ENCODE data around the gene KCNQ1OT1. TPM values are rescaled to one million over a fixed set of nuclear protein-coding genes. Genes with fewer than 3 reads are reported as not detected.

KCNQ1OT1 gene
- polyA plus RNA-seq, 1 of the 3 experiments (the other 2 are of a cell fraction), result 0.03 TPM

DNA sequence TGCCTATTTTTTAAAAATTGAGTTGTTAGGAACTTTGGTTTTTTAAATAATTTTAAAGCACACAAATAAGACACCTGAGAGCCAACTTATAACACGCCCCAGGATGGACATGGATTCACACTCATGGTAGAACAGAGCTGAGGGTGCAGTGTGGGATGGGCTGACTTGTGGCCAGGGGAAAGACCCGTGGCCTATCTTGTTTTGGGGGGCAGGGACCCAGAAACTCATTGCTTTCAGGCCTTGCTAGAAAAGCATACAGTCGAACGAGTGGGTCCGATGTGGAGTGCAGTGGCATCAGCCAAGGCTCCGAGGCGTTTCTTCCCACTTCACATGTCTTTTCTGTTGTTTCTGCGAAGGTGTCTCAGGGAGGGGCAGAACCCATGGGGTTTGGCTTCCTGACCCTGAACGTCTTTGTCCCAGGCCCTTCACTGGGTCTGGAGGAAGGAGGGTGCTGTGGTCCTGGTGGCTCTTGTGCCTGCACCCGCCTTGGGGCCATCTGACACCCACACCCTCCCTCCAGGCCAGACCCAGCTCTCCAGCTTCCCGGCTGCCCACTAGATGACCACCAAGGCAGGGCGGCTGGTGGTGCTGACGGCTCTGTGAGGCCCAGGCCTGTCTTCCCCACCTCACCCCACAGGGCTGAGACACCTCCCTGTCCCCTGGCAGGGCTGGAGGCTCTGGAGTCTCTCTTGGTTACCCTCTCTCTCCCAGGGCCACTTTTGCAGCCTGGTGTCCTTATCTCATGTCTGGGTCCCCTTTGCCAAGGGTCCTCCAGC, 134.2 kb downstream of the KCNQ1OT1 start:
- Histone ChIP-seq H3K4me3 (ENCODE audit: low read depth in 2 of 2, low read length in 1 of 2) (no peak overlapping the region), H3K4me2 (no peak overlapping the region), H3K27ac (ENCODE audit: low read depth in 2 of 2, low read length in 1 of 2) (no peak overlapping the region), H2AFZ (ENCODE audit: low read depth) (no peak overlapping the region), H3K9ac (no peak overlapping the region), H3K9me3 (no peaks in the 10 kb centered on the region), H3K36me3 (replicated peaks in 1 of 2; ENCODE audit: control insufficient read depth in 1 of 2, insufficient read depth in 2 of 2, low read length in 1 of 2) (no peaks in the 10 kb centered on the region), H3K27me3 (ENCODE audit: insufficient read depth) (no peaks in the 10 kb centered on the region), H3F3A (replicated peaks; ENCODE audit: insufficient read depth) (no peaks in the 10 kb centered on the region), H3K4me1 (ENCODE audit: control insufficient read depth in 1 of 2, insufficient read depth in 2 of 2, low read depth in 1 of 2, low read length in 1 of 2) (peaks cover 0 to 10% of the 10 kb centered on the region in 2 experiments; a peak in 1 of 4 replicates), H3K79me2 (ENCODE audit: insufficient read depth) (no peaks in the 10 kb centered on the region), H4K20me1 (ENCODE audit: insufficient read depth) (no peaks in the 10 kb centered on the region), H3K9me2 (no peaks in the 10 kb centered on the region)
- ChIA-PET CTCF (interaction anchor here (2.6 kb wide), 1 partner anchor 322 kb away, joined by 11 read pairs; no protein-coding TSS in a partner anchor), POLR2A (no interaction called here)
- TF ChIP-seq TCF12 (IDR thresholded peaks at IDR 0.05), result no peak
- WGBS (ENCODE audit: low lambda C conversion rate), result 35% methylated on average over 3 of the region's 13 CpGs
- no peak for DNase-seq

DNA sequence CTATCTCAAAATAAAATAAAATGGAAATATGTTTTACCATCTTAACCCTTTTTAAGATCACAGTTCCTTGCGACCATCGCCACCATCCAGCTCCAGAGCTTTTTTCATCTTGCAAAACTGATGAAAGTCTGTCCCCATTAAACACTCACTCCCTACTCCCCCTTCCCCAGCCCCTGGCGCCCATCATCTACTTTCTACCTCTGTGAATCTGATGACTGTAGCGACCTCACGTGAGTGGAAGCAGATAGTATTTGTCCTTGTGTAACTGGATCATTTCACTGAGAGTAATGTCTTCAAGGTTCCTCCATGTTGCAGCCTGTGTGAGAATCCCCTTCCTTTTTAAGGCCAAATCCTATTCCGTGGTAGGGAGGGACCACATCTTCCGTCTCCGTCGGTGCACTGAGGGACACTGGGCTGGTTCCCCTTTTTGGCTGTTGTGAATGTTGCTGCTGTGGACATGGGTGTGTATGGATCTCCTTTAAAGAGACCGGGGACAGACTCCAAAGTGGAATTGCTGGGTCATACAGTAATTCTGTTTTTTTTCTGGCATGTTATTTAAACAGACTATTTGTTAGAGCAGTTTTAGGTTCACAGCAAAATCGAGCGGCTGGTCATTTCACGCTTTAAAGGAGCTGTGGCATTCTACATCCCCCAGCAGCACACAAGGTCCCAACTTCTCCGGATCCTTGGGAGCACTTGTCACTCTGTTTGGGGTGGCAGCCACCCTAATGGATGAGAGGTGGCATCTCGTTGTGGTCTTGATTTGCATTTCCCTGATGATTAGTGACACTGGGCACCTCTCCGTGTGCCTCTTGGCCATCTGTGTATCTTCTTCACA, 135.0 kb downstream of the KCNQ1OT1 start:
- POLR2A ChIA-PET, result no interaction called here
- Histone ChIP-seq H3K27ac (ENCODE audit: low read depth in 2 of 2, low read length in 1 of 2) (no peak overlapping the region), H3K4me3 (ENCODE audit: low read depth in 2 of 2, low read length in 1 of 2) (no peak overlapping the region), H3K9ac (no peak overlapping the region), H3K36me3 (replicated peaks in 1 of 2; ENCODE audit: control insufficient read depth in 1 of 2, insufficient read depth in 2 of 2, low read length in 1 of 2) (no peaks in the 10 kb centered on the region), H3K9me3 (no peaks in the 10 kb centered on the region), H4K20me1 (ENCODE audit: insufficient read depth) (no peaks in the 10 kb centered on the region), H3F3A (replicated peaks; ENCODE audit: insufficient read depth) (no peaks in the 10 kb centered on the region), H2AFZ (ENCODE audit: low read depth) (no peak overlapping the region), H3K4me1 (ENCODE audit: control insufficient read depth in 1 of 2, insufficient read depth in 2 of 2, low read depth in 1 of 2, low read length in 1 of 2) (peaks cover 0 to 10% of the 10 kb centered on the region in 2 experiments; a peak in 1 of 4 replicates), H3K4me2 (no peak overlapping the region), H3K27me3 (ENCODE audit: insufficient read depth) (no peaks in the 10 kb centered on the region), H3K79me2 (ENCODE audit: insufficient read depth) (no peaks in the 10 kb centered on the region), H3K9me2 (no peaks in the 10 kb centered on the region)
- no peak for DNase-seq
- TF ChIP-seq, protein P1, sequence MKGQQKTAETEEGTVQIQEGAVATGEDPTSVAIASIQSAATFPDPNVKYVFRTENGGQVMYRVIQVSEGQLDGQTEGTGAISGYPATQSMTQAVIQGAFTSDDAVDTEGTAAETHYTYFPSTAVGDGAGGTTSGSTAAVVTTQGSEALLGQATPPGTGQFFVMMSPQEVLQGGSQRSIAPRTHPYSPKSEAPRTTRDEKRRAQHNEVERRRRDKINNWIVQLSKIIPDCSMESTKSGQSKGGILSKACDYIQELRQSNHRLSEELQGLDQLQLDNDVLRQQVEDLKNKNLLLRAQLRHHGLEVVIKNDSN (IDR thresholded peaks at IDR 0.05; ENCODE audit: borderline replicate concordance, low read depth), result no peak
- TF ChIP-seq, protein P2, sequence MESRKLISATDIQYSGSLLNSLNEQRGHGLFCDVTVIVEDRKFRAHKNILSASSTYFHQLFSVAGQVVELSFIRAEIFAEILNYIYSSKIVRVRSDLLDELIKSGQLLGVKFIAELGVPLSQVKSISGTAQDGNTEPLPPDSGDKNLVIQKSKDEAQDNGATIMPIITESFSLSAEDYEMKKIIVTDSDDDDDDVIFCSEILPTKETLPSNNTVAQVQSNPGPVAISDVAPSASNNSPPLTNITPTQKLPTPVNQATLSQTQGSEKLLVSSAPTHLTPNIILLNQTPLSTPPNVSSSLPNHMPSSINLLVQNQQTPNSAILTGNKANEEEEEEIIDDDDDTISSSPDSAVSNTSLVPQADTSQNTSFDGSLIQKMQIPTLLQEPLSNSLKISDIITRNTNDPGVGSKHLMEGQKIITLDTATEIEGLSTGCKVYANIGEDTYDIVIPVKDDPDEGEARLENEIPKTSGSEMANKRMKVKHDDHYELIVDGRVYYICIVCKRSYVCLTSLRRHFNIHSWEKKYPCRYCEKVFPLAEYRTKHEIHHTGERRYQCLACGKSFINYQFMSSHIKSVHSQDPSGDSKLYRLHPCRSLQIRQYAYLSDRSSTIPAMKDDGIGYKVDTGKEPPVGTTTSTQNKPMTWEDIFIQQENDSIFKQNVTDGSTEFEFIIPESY (IDR thresholded peaks at IDR 0.05; ENCODE audit: borderline replicate concordance, low read depth), result no peak
- TF ChIP-seq RAD21 (IDR thresholded peaks at IDR 0.05; ENCODE audit: low read length), result no peak
- no peak for TF ChIP-seq EP300 (IDR thresholded peaks at IDR 0.05; ENCODE audit: borderline replicate concordance in 1 of 2, low read depth in 1 of 2, low read length in 1 of 2)
- TF ChIP-seq, protein P3, sequence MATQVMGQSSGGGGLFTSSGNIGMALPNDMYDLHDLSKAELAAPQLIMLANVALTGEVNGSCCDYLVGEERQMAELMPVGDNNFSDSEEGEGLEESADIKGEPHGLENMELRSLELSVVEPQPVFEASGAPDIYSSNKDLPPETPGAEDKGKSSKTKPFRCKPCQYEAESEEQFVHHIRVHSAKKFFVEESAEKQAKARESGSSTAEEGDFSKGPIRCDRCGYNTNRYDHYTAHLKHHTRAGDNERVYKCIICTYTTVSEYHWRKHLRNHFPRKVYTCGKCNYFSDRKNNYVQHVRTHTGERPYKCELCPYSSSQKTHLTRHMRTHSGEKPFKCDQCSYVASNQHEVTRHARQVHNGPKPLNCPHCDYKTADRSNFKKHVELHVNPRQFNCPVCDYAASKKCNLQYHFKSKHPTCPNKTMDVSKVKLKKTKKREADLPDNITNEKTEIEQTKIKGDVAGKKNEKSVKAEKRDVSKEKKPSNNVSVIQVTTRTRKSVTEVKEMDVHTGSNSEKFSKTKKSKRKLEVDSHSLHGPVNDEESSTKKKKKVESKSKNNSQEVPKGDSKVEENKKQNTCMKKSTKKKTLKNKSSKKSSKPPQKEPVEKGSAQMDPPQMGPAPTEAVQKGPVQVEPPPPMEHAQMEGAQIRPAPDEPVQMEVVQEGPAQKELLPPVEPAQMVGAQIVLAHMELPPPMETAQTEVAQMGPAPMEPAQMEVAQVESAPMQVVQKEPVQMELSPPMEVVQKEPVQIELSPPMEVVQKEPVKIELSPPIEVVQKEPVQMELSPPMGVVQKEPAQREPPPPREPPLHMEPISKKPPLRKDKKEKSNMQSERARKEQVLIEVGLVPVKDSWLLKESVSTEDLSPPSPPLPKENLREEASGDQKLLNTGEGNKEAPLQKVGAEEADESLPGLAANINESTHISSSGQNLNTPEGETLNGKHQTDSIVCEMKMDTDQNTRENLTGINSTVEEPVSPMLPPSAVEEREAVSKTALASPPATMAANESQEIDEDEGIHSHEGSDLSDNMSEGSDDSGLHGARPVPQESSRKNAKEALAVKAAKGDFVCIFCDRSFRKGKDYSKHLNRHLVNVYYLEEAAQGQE (IDR thresholded peaks at IDR 0.05; ENCODE audit: low read depth, low read length), result no peak
- no peak for TF ChIP-seq RFX5 (IDR thresholded peaks at IDR 0.05; ENCODE audit: low read length)
- TF ChIP-seq GABPA (IDR thresholded peaks at IDR 0.05; ENCODE audit: low read depth), result no peak
- TF ChIP-seq TAF1 (IDR thresholded peaks at IDR 0.05; ENCODE audit: borderline replicate concordance, low read depth, low read length), result no peak
- TF ChIP-seq NFIC (IDR thresholded peaks at IDR 0.05; ENCODE audit: borderline replicate concordance), result no peak
- TF ChIP-seq FOXM1 (IDR thresholded peaks at IDR 0.05; ENCODE audit: low read depth), result no peak
- no peak for TF ChIP-seq TCF12 (IDR thresholded peaks at IDR 0.05)
- CTCF ChIA-PET, result interaction anchor here (2.6 to 3.7 kb wide), 2 partner anchors 32 to 323 kb away, joined by 11 to 20 read pairs; no protein-coding TSS in a partner anchor
- 62% methylated on average over 16 of the region's 16 CpGs for WGBS (ENCODE audit: low lambda C conversion rate)

All from SK-N-SH (cell line).